Measurements from ENCODE around the gene AGAP1.

The AGAP1 gene

DNA sequence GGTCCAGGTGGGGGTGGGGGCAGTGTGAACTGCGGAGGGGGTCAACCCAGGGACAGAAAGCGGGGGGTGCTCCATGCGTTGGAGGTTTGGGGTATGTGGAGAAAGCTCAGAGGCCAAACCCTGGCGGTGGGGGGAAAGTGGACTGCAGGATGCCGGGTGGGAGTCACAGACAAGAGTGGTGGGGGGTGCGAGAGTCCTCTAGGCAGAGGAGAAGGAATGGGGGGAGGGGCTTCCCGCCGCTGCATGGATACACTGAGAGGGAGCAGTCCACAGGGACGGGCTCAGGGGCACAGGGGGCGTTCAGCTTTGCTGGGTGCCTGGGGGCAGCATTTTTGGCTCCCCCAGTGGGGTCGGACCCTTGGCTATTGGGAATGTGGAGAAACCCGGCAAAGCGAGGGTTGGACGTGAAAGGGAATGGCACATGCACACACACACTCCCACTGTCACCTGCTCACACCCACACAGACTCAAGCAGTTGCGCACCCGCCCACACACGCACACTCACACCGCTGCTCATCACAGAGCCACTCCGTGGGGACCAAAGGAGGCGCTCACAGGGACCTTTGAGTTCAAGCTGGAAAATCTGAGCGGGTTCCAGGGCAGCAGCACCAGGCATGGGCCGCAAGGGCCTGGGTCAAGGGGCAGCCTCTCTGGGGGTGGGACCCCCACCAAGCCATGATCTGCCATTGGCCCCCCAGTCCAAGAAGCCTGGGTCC lies 666.7 kb downstream of the AGAP1 start:
- no peak for DNase-seq

DNA sequence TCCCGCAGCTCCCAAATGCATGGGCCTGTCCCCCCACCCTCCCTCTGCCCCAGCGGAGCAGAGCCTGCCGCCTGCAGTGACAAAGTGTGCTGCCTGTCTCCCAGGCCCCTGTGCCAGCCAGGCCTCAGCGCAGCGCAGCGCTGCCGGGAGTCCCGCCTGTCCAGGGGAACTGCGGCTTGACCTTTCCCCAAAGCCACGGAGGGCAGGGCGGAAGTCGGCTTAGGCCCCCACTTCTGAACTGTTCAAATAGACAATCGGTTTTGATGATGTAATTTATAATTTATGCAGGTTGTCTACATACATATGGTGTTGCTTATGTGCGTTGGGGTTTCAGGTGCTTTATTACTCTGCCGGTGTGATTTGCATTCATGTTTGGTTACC lies 667.2 kb downstream of the AGAP1 start:
- DNase-seq: no peak

DNA sequence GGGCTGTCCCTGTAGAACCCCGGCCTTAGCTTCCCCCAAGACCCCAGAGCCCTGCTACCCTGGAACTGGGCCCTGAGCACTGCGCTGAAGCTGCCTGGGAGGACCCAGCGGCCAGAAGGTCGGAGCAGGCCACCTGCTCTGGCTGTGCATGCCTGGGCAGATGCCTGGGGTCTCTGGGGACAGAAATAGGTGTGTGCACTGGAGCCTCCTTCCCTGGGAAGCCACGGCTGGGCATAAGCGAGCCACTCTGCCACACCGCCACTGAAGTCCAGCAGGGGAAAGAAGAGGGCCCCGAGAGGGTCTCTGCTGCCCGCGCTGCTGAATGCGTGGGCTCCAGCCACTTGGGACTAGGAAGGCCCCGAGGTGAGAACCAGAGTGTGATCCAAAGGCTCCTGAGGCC lies 667.7 kb downstream of the AGAP1 start:
- DNase-seq: no peak

DNA sequence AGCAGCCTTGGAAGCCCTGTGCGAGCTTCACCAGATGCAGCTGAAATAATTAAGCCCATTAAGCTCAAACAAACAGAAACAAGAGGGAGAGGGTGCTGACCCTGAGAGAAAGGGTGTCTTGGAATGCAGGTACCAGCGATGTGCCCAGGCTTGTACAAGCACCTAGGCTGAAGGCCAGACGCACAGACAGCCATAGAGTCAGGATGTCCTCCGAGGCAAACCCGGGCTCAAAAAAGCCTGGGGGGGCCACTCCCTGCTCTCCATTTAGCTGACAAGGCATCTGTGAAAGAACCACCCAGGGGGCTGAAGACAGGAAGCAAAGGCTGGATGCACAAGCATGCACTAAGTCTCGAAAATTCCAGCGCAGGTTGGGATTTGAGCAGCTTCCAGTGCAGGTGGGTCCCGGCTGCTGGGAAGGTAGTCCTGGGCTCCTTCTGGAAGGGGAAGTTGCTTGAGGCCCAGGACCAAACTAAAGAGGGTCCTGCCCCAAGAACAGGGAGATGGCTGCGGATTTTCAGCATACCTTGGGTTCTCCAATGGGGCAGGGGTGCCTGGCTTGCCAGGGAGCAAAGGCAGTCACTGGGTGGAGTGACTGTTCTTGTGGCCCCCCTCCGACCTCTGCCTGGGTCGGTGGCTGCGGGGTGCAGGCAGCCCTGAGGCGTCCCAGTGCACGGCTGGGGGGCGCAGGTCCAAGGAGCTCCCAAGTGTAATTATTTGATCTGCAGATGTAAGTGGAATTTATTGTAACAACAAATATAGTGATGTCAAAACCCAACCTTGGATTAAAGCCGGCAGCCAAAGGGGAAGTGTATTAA lies 668.4 kb downstream of the AGAP1 start:
- no peak for DNase-seq

DNA sequence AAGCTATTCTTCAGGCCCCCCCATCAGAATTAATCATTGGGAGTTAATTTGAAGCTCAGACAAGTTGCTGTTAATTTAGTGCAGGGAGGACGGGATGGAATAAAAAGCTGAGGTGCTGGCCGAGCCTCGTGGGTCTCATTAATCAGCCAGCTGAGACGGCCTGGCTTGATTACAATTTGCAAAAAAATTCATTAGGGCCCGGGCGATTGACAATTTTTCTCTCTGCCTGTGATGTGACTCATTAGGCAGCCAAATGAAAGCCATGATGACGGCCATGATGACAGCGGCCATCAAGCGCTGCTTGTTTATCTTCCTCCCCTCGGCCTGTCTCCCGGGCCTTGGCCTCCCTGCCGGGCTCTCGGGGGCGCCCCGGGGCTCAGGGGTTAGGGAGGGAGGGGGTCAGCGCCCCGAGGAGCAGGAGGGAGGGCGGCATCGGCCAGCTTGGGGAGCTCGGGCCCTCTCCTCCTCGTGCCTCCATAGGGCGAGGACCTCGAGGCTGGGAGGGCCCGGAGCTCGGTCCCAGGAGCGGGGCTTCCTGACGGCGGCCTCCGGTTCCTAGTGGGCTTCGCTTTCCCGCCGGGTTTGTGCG lies 669.1 kb downstream of the AGAP1 start:
- no peak for DNase-seq

DNA sequence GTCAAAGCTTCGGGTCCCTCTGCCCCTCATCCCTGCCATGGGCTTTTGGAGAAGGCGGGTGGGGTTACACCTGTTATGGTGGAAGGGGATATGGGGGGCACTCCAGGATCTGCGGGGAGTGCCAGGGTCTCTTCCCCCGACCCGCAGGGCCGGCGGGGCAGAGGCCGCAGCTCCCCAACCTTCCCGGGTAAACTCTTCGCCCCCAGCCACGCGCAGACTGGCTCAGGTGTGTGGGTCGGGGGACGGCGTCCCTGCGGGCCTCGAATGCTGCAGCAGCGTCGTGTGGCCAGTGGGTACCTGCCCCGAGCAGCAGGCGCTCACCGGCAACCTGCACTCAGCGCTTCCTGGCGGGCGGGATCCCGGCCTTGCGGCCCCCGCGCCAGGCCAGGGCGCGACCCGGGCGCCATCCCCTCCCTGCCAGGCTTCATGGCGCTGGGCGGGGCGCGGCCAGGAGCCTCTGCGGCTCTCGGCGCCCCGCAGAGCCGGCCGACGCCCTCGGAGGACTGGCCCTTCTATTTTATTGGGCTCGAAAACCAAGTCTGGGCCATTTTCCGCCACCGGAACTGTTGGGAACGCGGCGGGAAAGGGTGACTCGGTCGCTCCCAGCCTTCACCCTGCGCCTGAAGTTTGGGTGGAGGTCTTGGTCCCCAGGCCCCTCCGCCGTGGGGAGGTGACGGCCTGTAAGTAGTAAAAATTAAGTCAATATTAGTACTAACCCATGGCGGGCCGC lies 669.8 kb downstream of the AGAP1 start:
- DNase-seq: no peak

DNA sequence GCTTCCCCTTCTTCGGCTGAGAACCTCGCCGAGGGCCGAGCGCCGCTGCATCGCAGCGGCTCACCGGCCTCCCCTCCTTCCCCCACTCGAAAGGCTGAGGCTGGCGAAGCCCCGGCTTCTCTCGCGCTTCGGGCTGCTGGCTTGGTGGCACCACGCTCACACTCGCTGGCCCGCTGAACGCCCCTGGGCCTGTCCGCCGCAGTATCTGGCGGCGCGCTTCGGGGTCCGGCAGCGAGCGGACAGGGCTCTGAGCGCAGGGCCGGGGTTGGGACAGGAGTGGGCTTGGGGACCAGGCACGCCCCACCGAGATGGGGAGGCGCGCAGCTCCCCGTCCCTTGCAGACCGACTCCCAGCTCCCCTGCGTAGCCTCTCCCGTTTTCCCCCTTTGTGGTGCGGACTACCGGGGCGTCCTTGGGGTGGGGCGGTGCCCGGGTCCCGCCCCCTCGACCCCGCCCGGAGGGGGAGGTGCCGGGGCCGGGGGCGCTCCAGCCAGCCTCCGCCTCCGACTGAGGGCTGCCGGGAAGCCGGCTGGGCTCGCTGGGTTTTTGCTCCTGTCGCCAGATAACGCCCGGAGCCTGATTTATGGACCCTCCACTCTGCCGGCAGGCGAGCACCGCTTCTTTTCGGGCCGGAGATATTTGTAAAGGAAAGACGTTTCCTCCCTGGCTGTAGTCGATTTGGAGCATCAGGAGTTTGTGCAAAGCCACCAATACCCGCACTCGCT lies 670.5 kb downstream of the AGAP1 start:
- DNase-seq: no peak

DNA sequence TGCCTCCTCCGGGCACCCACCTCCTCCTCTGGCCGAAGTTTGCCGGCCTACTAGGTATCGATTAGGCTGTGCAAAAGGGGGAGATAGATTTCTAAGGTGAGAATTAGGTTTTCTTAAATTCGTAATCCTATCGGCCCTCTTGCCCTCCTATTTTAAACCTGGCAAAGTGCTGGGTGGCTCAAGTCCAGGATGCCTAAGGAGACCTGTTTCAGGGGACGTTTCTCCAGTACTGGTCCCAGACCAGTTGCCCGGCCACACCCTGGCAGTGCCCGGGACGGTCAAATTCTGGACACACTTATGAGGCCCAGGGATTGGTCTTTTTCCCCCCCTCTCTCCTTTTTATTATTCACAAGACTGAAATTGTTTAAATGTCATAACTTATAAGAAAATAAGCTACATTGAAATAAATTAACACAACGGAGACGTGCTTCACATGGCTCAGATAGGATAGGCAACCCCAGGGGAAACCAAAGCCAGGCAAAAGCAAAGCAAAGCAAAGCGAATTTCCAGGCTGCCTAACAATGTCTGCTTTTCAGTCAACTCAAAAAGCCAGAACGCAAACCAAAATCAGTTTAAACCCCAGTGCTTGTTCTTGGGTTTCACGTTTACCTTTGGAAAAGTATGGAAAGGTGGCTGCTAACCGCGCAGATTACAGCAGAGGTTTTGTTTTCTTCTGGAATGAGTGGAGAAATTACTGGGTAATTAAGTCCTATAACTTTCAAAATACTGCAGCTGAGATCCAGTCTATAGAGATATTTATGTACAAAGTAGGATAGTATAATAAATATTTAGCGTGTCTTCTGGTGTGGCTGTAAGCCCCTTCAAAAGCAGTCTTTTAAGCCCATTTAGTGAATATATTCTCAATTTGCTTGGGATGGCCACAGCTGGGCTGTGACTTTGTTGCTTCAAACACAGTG lies 671.3 kb downstream of the AGAP1 start:
- DNase-seq: no peak

DNA sequence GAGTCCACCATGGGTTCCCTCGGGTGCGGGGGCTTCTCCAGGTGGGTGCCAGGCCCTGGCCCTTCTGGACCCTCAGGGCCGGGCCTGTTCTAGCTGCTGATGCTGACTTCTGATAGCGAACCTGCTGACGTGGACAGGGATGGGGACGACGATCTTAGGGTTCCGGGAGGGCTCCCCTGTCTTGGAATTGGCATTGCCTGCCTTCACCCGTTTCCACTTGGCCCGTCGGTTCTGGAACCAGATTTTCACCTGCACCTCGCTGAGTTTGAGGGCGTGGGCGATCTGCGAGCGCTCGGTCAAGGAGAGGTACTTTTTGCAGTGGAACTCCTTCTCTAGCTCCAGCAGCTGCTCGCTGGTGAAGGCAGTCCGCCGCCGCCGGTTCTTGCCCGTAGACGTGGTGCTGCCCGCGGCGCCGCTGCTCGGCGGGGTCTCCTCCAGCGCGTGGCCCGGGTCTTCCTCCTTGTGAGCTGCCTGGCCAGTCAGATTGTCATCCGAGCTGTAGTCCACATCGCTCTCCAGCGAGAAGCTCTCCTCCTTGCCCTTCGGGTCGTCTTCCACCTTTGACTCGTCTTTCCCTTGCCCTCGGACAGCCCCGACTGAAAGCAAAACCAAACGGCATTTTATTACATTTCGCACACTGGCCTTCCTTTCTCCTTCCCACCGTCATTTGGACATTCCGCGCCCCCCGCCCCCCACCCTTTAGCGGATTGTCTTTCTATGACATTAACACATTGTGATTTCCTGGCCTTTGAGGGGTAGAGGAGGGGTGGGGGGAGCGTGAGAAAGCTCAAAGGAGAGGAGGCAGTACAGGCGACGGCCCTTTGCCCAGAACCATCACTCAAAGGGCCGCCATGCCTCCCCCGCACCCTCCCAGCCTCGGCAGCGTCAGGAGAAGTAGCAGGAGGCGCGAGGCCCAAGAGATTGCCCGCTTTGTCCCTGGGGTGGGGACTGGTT lies 672.3 kb downstream of the AGAP1 start:
- DNase-seq: no peak

DNA sequence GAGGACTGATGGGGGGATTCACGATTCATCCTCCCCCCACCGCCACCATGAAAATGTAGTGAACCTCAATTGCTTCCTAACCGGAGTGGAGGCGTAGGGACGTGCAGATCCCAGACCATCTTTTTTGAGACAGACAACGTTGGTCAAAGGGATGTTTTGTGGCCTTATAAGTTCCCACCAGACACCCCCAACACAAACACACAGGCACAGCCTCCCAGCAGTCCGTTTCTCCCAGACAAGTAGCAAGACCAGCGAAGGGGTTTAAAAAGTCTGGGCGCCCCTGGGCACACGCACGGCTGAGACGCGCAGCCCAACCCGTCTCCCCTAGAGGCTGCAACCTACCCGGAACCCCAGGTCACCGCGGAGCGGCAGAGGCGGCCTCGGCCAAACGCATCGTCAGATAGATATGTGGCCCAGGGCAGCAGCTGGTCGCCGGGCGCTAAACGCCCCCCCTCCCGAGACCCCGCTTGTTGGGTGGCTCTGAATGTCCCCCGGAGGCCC lies 673.0 kb downstream of the AGAP1 start:
- DNase-seq: no peak

DNA sequence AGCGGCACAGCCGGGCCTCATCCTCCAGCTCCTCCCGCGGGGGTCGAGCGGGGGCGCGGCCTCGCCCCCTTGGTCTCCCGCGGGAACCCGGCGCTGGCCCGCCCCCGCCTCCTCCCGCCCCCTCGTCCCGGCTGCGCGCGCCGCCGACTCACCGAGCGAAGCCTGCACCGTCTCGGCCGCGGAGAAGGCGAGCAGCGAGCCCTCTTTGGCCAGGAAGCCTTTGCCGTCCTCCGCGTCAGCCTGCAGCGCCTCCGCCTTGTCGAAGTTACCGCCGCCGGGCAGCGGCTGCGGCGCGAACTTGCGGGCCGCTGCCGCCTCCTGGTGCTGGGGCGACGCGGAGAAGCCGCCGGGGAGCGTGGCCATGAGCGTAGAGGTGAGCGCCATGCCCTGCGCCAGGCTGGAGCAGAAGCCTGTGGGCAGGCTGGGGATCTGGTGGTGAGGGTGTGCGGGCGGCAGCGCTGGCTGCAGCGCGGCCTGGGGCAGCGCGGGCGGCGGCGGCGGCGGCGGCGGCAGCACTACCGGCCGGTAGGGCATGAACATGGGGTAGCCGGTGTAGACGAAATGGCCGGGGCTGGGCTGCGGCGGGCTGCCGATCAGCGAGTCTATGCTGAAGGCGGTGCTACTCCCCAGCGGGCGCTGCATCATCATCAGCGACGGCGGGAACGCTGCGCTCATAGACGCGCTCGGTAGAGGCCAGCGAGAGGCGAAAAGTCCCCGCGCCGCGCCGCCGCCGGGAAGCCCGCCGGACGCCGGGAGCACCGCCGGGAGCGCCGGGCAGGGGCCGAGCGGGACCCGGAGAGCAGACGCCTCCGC lies 673.7 kb downstream of the AGAP1 start:
- DNase-seq: no peak

DNA sequence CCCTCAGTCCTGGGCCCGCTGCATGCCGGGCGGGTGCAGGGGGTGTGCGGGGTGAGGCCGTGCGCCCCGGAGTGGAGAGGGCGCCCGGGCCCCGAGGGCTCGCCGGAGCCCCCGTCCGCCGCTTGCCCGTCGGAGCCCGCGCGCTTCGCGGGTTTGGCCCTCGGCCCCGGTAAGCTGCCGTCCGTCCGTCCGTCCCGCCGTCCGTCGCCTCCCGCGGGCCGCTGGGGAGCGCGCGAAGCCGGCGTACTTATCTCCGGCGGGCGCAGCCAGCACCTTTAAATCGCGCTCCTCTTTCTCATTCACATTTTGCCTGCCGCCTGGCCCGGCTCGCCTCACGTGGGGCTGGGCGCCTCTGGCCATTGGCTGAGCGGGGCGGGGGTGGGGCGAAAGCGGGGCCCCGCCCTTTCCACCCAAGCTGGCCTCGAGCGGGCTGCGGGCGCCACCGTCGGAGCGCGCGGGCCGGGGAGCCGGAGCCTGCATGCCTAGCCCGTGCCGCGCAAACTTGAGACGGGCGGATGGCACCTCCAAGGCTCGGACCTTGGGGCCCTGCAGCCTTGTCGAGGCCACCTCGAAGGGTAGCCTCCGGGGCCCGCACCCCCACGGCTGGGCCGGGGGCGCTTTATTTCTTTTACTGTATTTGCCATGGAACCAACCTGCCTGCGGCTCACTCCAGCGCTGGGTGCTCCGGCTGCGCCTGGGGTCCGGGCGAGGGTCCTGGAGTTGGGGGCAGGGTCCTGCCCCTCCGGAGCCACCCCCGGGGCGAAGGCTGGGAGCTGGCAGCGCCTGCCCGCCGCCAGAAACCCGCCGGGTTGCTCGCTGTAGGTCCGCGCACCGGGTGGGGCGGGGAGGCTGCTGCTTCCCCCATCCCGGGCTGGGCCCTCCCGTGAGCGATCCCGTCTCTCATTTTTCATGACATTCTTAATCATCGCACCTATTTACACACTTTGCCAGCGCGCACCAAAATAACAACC lies 674.6 kb downstream of the AGAP1 start, which contains the start of gene GBX2:
TSS of gene GBX2 (minus strand) at position 277 of the 971 bp plus-strand sequence. CDS start 415 bp downstream, outside the sequence.
- DNase-seq: no peak

DNA sequence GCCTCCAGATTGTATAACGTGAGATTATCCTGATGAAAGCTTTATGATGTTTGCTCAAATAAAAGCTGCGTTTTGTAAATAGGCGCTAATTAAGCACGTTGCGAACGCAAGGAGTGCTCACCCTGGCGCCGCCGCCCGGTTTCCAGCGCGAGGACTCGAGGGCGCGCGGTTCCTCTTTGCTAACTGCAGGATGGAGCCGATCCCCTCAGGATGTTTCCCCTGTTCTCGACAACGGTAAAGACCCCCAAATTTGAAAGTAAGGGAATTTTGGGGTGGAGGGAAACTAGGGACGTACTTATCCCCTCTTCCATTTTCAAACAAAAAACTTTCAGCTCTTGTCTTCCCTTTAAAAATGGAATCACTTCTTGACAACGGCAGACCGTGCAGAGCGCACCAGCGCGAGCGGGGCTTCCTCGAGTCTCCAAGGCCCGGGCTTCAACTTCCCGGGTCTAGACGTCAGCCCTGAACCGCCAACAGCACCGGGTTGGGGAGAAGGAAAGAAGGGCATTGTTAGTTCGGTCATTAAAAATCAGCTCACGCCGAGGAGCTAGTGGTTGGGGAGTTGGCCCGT lies 675.4 kb downstream of the AGAP1 start:
- no peak for DNase-seq

DNA sequence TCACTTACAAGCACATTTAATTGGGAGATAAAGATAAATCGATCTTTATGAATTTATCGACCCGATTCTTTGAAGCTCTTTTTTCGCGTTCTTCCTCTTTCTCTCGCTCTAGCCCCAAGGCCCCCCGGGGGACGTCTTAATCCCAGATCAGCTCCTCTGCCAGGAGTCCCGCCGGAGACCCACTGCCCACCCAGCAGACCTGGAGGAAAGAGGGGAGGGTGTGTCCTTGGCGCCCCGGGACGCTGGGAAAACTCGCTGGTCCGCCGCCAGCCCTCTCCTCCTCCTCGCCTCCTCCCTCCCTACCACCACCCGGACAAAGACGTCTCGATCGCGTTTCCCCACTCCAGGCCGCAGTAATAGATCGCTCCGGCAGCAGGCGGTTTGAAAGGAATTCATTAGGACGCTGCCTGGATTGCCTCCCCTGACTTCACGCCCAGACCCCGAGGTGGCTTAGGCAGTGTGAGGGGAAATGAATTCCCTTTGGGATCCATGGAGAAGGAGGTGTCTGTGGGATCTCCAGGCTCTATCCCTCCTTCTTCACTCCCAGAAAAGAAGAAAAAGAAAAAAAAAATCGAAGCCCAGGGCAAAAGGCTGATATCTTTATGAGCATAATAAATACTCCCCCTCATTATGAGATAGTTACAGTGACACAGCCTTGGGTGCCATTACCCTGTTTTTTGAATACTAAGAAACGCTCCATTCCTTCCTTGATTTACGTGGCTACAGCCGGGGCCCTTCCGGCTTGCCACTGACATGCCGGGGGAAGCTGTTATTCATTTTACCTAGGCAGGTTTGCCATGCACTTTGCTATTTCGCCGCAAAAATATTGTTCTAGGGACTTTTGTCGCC lies 676.1 kb downstream of the AGAP1 start:
- DNase-seq: no peak

DNA sequence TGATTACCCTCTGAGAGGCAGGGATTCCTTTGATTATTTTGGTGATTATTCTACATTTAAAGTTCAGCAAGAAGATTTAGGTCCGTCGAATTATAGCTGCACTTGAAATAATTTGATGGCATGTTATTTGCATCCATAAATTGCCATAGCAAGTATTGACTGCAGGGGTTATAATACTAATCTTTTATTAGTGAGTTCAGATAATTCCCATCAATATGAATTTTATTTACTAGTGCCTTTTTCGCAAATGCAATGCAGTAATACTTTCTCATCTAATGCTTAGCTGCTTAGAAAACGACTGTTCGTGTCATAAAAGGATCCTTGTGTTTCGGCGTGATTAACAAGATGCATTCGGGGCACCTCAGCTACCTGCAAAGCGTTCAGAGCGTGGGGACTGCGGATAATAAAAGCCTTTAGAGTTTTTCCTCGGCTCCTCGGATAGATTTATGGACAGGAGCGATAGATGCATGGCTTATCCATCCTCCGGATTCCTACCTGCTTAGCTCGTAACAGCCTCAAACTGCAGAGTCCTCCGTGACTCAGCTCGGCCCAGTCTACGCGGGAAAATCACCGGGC lies 676.8 kb downstream of the AGAP1 start:
- no peak for DNase-seq

DNA sequence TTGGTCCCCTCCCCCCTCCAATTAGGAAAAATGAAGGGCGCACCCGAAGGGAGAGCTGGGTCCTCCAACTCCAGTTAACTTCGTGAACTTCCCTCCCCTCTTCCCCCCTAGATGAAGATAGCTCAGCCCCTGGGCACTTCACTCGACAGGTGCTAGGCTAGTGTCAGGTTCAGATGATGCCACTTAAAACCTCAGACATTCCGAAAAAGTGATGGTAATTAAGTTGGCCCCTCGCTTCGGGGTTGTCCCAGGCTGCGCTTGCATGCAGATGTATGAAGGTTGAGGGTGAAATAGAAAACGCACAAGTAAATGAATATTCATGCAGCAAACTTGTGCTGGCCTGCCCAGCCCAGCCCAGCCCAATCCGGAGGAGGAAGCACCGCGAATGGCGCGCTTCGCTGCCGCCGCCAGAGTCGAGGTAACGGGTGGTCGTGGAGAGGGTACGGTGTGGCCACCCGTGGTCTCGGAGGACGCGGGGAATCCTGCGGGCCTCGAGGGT lies 677.4 kb downstream of the AGAP1 start:
- no peak for DNase-seq
